Peyer's patch (tissue), 4 donors: ENCODE measurements around the gene MAP9.

Source experiments
- POLR2A ChIP-seq, 2 donors: fragments of 450-650 bp; IDR thresholded peaks; one replicate each; pipeline ENCODE4 v1.5.1; 2017; ENCODE audit warnings: antibody characterized with exemption in 2 of 2, mild to moderate bottlenecking in 2 of 2, moderate library complexity in 2 of 2
- TF ChIP-seq, protein P1 (sequence below), 6 experiments: fragments of 450-650 bp in 4 of 6; fragments of 200-600 bp in 2 of 6; sonication (generic) in 1 of 6; IDR thresholded peaks; one replicate each; pipeline ENCODE4 v1.5.1; 2017 to 2019; ENCODE audit warnings: antibody characterized with exemption in 6 of 6, mild to moderate bottlenecking in 3 of 6, moderate library complexity in 1 of 6

DNA sequence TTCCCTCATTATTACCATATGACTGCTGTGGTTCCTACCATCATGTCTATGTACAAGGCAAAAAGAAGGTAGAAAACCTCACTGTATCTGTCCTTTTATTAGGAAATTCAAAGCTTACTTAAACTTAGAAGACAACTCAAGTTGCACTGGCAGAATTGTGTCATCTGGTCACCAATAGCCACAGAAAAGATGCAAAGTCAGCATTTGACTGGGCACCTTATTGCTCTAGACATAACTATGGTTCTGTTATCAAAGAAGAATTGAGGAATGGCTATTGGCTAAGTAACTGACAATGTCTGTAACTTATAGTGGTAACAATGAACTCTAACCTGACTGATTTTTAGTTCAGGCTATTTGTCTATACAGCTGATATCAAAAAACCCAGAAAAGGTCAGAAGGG, 45.3 kb downstream of the MAP9 start:
- TF ChIP-seq, protein P1, sequence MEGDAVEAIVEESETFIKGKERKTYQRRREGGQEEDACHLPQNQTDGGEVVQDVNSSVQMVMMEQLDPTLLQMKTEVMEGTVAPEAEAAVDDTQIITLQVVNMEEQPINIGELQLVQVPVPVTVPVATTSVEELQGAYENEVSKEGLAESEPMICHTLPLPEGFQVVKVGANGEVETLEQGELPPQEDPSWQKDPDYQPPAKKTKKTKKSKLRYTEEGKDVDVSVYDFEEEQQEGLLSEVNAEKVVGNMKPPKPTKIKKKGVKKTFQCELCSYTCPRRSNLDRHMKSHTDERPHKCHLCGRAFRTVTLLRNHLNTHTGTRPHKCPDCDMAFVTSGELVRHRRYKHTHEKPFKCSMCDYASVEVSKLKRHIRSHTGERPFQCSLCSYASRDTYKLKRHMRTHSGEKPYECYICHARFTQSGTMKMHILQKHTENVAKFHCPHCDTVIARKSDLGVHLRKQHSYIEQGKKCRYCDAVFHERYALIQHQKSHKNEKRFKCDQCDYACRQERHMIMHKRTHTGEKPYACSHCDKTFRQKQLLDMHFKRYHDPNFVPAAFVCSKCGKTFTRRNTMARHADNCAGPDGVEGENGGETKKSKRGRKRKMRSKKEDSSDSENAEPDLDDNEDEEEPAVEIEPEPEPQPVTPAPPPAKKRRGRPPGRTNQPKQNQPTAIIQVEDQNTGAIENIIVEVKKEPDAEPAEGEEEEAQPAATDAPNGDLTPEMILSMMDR (IDR thresholded peaks at IDR 0.05) = no peak
- no peak for TF ChIP-seq POLR2A (IDR thresholded peaks at IDR 0.05)
